Trophoblast cell (in vitro differentiated cells and primary cell): ENCODE results near the gene MYH10.

Source experiments
- DNase-seq, 2 donors: peaks; one replicate each; pipeline ENCODE4 v3.0.0-alpha.2; 2016
- H2AFZ ChIP-seq: 2 replicates; pipeline ENCODE4 v1.6.1; 2013; ENCODE audit warnings: low read length, moderate library complexity, mild to moderate bottlenecking; ENCODE audit not compliant: insufficient read depth, poor library complexity
- H2AK5ac ChIP-seq: 2 replicates; pipeline ENCODE4 v1.6.1; 2013; ENCODE audit warnings: mild to moderate bottlenecking, low read length
- H2BK120ac ChIP-seq: 2 replicates; pipeline ENCODE4 v1.6.1; 2013; ENCODE audit warnings: low read length, mild to moderate bottlenecking, moderate library complexity; ENCODE audit not compliant: insufficient read depth, poor library complexity
- H2BK12ac ChIP-seq: 2 replicates; pipeline ENCODE4 v1.6.1; 2013; ENCODE audit warnings: mild to moderate bottlenecking, low read length, moderate library complexity
- H2BK5ac ChIP-seq: 2 replicates; pipeline ENCODE4 v1.6.1; 2013; ENCODE audit warnings: low read length, low read depth, moderate library complexity, mild to moderate bottlenecking; ENCODE audit not compliant: poor library complexity
- H3K14ac ChIP-seq: 2 replicates; pipeline ENCODE4 v1.6.1; 2013; ENCODE audit warnings: mild to moderate bottlenecking, low read length
- H3K18ac ChIP-seq: 2 replicates; pipeline ENCODE4 v1.6.1; 2013; ENCODE audit warnings: mild to moderate bottlenecking, low read length
- H3K23ac ChIP-seq: 2 replicates; pipeline ENCODE4 v1.6.1; 2013; ENCODE audit warnings: low read length
- H3K27ac ChIP-seq: 2 replicates; pipeline ENCODE4 v1.5.1; 2013; ENCODE audit warnings: low read depth, mild to moderate bottlenecking, inconsistent platforms, low read length, moderate library complexity
- H3K27me3 ChIP-seq: 2 replicates; pipeline ENCODE4 v1.6.1; 2013; ENCODE audit warnings: inconsistent platforms, mild to moderate bottlenecking, low read length, moderate library complexity; ENCODE audit not compliant: insufficient read depth
- H3K36me3 ChIP-seq, 2 experiments: 1 replicate in 1 of 2; 2 replicates in 1 of 2; pipeline ENCODE4 v1.6.1; 2013; ENCODE audit warnings: low read length in 2 of 2, mild to moderate bottlenecking in 2 of 2, moderate library complexity in 1 of 2; ENCODE audit not compliant: insufficient read depth in 2 of 2, control insufficient read depth in 1 of 2
- H3K4ac ChIP-seq: 2 replicates; pipeline ENCODE4 v1.6.1; 2013; ENCODE audit warnings: low read depth, mild to moderate bottlenecking, low read length, moderate library complexity
- H3K4me1 ChIP-seq, 2 experiments: 1 replicate in 1 of 2; 2 replicates in 1 of 2; pipeline ENCODE4 v1.6.1; 2013; ENCODE audit warnings: low read length in 2 of 2, mild to moderate bottlenecking in 2 of 2, moderate library complexity in 1 of 2; ENCODE audit not compliant: insufficient read depth in 2 of 2, control insufficient read depth in 1 of 2
- H3K4me2 ChIP-seq: 2 replicates; pipeline ENCODE4 v1.6.1; 2013; ENCODE audit warnings: inconsistent platforms, mild to moderate bottlenecking, low read length, moderate library complexity
- H3K4me3 ChIP-seq: 2 replicates; pipeline ENCODE4 v1.5.1; 2013; ENCODE audit warnings: mild to moderate bottlenecking, low read depth, low read length, inconsistent platforms
- H3K79me1 ChIP-seq: one replicate; pipeline ENCODE4 v1.6.1; 2013; ENCODE audit warnings: low read length
- H3K79me2 ChIP-seq: 2 replicates; pipeline ENCODE4 v1.6.1; 2013; ENCODE audit warnings: low read length, mild to moderate bottlenecking; ENCODE audit not compliant: control insufficient read depth, insufficient read depth, poor library complexity
- H3K9ac ChIP-seq: 2 replicates; pipeline ENCODE4 v1.6.1; 2013; ENCODE audit warnings: mild to moderate bottlenecking, low read length
- H3K9me3 ChIP-seq: 2 replicates; pipeline ENCODE4 v1.6.1; 2013; ENCODE audit warnings: low read depth, mild to moderate bottlenecking, control low read depth, inconsistent platforms, low read length; ENCODE audit not compliant: insufficient read depth
- H4K12ac ChIP-seq: 2 replicates; pipeline ENCODE4 v1.6.1; 2013; ENCODE audit warnings: low read depth, mild to moderate bottlenecking, low read length, moderate library complexity
- H4K8ac ChIP-seq: 2 replicates; pipeline ENCODE4 v1.6.1; 2013; ENCODE audit warnings: low read depth, mild to moderate bottlenecking, low read length, moderate library complexity
- H4K91ac ChIP-seq: one replicate; pipeline ENCODE4 v1.6.1; 2013; ENCODE audit warnings: low read depth, mild to moderate bottlenecking, low read length, moderate library complexity
- WGBS: extraction: QIAGEN DNeasy Blood & Tissue Kit; methylation state at CpG from one replicate; pipeline ENCODE4 v1.1.7; 2013; ENCODE audit warnings: missing lambda C conversion rate; ENCODE audit not compliant: insufficient read length, insufficient coverage; ENCODE audit errors: extremely low coverage; 5-methylcytosine and 5-hydroxymethylcytosine counted together

MYH10 gene

DNA sequence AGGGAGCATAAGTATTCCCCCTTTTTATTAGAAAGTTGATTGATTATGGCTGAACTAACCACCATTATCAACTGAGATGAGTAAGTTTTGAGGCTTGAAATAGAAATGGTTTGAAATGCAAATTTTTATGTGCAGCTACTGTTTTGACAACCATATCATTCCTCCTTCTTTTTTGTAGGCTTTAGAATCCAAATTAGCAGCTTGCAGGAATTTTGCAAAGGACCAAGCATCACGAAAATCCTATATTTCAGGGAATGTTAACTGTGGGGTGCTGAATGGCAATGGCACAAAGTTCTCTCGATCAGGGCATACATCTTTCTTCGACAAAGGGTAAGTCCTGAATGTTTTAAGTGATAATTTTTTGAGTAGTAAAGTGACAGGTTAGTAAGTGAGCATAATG lies 170.7 kb downstream of the MYH10 start:
- no peak overlapping the region for H2AK5ac ChIP-seq
- H3K4ac ChIP-seq = no peak overlapping the region
- no peak overlapping the region for H3K9ac ChIP-seq
- H3K36me3 ChIP-seq = peaks cover 28 to 60% of the 10 kb centered on the region in 2 experiments
- H4K12ac ChIP-seq = no peak overlapping the region
- H3K4me3 ChIP-seq = no peak overlapping the region
- no peaks in the 10 kb centered on the region for H3K4me1 ChIP-seq
- no peaks in the 10 kb centered on the region for H3K79me1 ChIP-seq
- H3K14ac ChIP-seq = no peak overlapping the region
- no peak overlapping the region for H3K4me2 ChIP-seq
- H3K27ac ChIP-seq = no peak overlapping the region
- H2BK120ac ChIP-seq = no peak overlapping the region
- no CpG with 5 or more reads among the region's 3 CpGs for WGBS
- H2AFZ ChIP-seq = no peak overlapping the region
- no peak overlapping the region for H4K91ac ChIP-seq
- no peak for DNase-seq
- no peak overlapping the region for H2BK5ac ChIP-seq
- no peak overlapping the region for H4K8ac ChIP-seq
- H2BK12ac ChIP-seq = no peak overlapping the region
- H3K79me2 ChIP-seq = no peaks in the 10 kb centered on the region
- no peak overlapping the region for H3K23ac ChIP-seq
- H3K9me3 ChIP-seq = no peaks in the 10 kb centered on the region
- H3K18ac ChIP-seq = no peak overlapping the region
- no peaks in the 10 kb centered on the region for H3K27me3 ChIP-seq

DNA sequence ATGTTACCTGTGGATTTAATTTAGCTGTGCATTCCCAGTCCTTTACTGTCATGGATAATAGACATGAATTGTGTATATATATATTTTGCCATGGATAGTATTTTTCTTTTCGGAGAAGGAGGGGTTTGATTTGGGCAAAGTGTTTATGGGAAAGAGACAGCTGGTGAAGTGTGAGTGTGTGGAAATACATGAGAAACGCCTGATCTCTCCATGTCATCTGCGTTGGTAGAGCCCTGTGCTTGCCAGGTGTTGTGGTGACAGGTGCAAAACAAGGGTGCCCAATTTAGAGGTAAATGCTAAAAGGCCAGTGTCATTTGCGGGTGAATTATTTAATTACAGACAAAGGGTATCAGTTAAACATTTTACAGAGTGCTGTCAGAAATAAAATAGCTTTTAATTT lies 171.4 kb downstream of the MYH10 start:
- Histone ChIP-seq H3K27ac (no peak overlapping the region), H3K79me2 (no peaks in the 10 kb centered on the region), H3K4me1 (no peaks in the 10 kb centered on the region), H2BK120ac (no peak overlapping the region), H3K23ac (no peak overlapping the region), H2AK5ac (no peak overlapping the region), H3K4me2 (no peak overlapping the region), H3K36me3 (peaks cover 24 to 56% of the 10 kb centered on the region in 2 experiments), H3K4me3 (no peak overlapping the region), H4K12ac (no peak overlapping the region), H4K91ac (no peak overlapping the region), H2BK5ac (no peak overlapping the region), H3K9ac (no peak overlapping the region), H3K79me1 (no peaks in the 10 kb centered on the region), H3K4ac (no peak overlapping the region), H3K27me3 (no peaks in the 10 kb centered on the region), H3K14ac (no peak overlapping the region), H2BK12ac (no peak overlapping the region), H4K8ac (no peak overlapping the region), H3K9me3 (no peaks in the 10 kb centered on the region), H2AFZ (no peak overlapping the region), H3K18ac (no peak overlapping the region)
- no peak for DNase-seq
- WGBS = no CpG with 5 or more reads among the region's 4 CpGs

GRCh38 chr17:8458128-8458527 lies 172.4 kb downstream of the MYH10 start:
- Histone ChIP-seq H3K9ac (no peak overlapping the region), H3K27me3 (no peaks in the 10 kb centered on the region), H4K8ac (no peak overlapping the region), H2AK5ac (no peak overlapping the region), H3K14ac (no peak overlapping the region), H4K12ac (no peak overlapping the region), H2BK5ac (no peak overlapping the region), H3K36me3 (peaks cover 19 to 49% of the 10 kb centered on the region in 2 experiments), H3K9me3 (no peaks in the 10 kb centered on the region), H2BK12ac (no peak overlapping the region), H3K79me2 (no peaks in the 10 kb centered on the region), H3K18ac (no peak overlapping the region), H3K4me3 (no peak overlapping the region), H3K4me2 (no peak overlapping the region), H2BK120ac (no peak overlapping the region), H3K23ac (no peak overlapping the region), H2AFZ (no peak overlapping the region), H4K91ac (no peak overlapping the region), H3K4me1 (no peaks in the 10 kb centered on the region), H3K79me1 (no peaks in the 10 kb centered on the region), H3K27ac (no peak overlapping the region), H3K4ac (no peak overlapping the region)
- DNase-seq = no peak
- no CpG with 5 or more reads among the region's 6 CpGs for WGBS

- no peak overlapping the region for H3K27ac ChIP-seq
- H4K91ac ChIP-seq = no peak overlapping the region
- no peak overlapping the region for H4K8ac ChIP-seq
- no peaks in the 10 kb centered on the region for H3K9me3 ChIP-seq
- H2AK5ac ChIP-seq = no peak overlapping the region
- no peak overlapping the region for H2AFZ ChIP-seq
- no peak overlapping the region for H3K4me2 ChIP-seq
- H3K79me2 ChIP-seq = no peaks in the 10 kb centered on the region
- no peak overlapping the region for H3K9ac ChIP-seq
- H3K27me3 ChIP-seq = no peaks in the 10 kb centered on the region
- H3K4ac ChIP-seq = no peak overlapping the region
- no peaks in the 10 kb centered on the region for H3K4me1 ChIP-seq
- H2BK120ac ChIP-seq = no peak overlapping the region
- H2BK12ac ChIP-seq = no peak overlapping the region
- no peak overlapping the region for H3K14ac ChIP-seq
- H3K79me1 ChIP-seq = no peaks in the 10 kb centered on the region
- H3K4me3 ChIP-seq = no peak overlapping the region
- peaks cover 15 to 44% of the 10 kb centered on the region in 2 experiments for H3K36me3 ChIP-seq
- no peak overlapping the region for H4K12ac ChIP-seq
- no peak overlapping the region for H3K23ac ChIP-seq
- no peak overlapping the region for H2BK5ac ChIP-seq
- WGBS = 100% methylated on average over 1 of the region's 2 CpGs
- no peak for DNase-seq
- H3K18ac ChIP-seq = no peak overlapping the region
These were observed 174.8 kb downstream of the MYH10 start for GRCh38 chr17:8455665-8456209.
